ENCODE results near the gene NME2. TPM values are rescaled to one million over a fixed set of nuclear protein-coding genes. Genes with fewer than 3 reads are reported as not detected.

NME2 gene
- total and polyA plus RNA-seq, 7 experiments from 2014 or later: 133 to 457 (median 193) TPM

DNA sequence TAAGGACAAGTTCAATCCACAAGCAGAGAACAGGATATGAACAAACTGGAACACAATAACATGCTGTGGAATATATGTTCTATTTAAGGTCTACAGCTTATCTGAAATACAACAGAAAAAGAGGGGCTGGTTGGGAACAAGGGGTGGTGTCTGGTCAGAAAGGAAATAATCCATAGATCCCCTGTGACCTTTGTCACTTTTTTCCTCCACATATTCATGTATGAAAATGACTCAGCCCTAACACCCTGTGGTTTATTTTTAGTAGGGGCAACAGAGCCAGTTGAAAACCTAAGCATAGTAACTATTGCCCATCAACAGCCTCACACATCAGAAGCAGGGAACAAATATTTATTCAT lies 33.3 kb upstream of the NME2 start:
- peaks cover 0 to 11% (median 0%) of the 10 kb centered on the region in 5 donors for H3K27me3 Mint-ChIP-seq
- no peak overlapping the region for H3K27ac Mint-ChIP-seq
- H3K4me1 Mint-ChIP-seq: peaks cover 0 to 6% (median 0%) of the 10 kb centered on the region in 7 donors
- no peak overlapping the region for H3K4me3 Mint-ChIP-seq
- intact Hi-C loops (cut with micrococcal nuclease): no loop called here
- H3K9me3 Mint-ChIP-seq: peaks cover 0 to 5% (median 0%) of the 10 kb centered on the region in 11 donors
- no peak overlapping the region for H3K4me3 ChIP-seq (ENCODE audit: low read length)
- DNase-seq (no peak), ATAC-seq (no peak)
- CTCF ChIA-PET: no interaction called here
- no peaks in the 10 kb centered on the region for H3K36me3 Mint-ChIP-seq
- H3K36me3 ChIP-seq (ENCODE audit: control insufficient read depth in 2 of 3, insufficient read depth in 3 of 3, low read length in 3 of 3): no peaks in the 10 kb centered on the region
- no peaks in the 10 kb centered on the region for H3K4me1 ChIP-seq (ENCODE audit: control insufficient read depth in 2 of 2, insufficient read depth in 2 of 2, low read length in 2 of 2)
- POLR2A ChIA-PET: no interaction called here
- no peak overlapping the region for H3K27ac ChIP-seq (ENCODE audit: low read depth, low read length)
- no peaks in the 10 kb centered on the region for H3K9me3 ChIP-seq (ENCODE audit: control insufficient read depth in 2 of 3, low read length in 3 of 3)
- H3K27me3 ChIP-seq (ENCODE audit: control insufficient read depth in 2 of 2, insufficient read depth in 2 of 2, low read length in 2 of 2): no peaks in the 10 kb centered on the region

DNA sequence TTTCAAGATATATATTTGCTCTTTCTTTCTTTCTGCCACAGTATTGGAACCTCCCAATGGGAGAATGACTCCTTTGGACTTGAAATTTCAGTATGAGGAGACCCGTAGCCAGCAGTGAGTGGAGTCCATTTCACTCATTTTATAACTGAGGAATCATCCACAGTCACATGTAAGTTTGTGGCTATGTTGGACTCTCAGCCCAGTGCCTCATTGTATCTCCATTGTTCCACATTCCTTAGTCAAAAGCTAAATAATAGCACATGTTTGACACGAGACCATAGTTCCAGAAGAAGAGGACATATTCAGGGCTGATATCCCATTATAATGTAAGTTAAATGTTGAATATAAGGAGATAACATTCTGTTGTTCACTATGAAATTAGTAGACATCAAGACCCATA lies 32.8 kb upstream of the NME2 start:
- Histone ChIP-seq H3K27me3 (ENCODE audit: control insufficient read depth in 2 of 2, insufficient read depth in 2 of 2, low read length in 2 of 2) (no peaks in the 10 kb centered on the region), H3K9me3 (ENCODE audit: control insufficient read depth in 2 of 3, low read length in 3 of 3) (no peaks in the 10 kb centered on the region), H3K4me1 (ENCODE audit: control insufficient read depth in 2 of 2, insufficient read depth in 2 of 2, low read length in 2 of 2) (no peaks in the 10 kb centered on the region), H3K4me3 (ENCODE audit: low read length) (no peak overlapping the region), H3K36me3 (ENCODE audit: control insufficient read depth in 2 of 3, insufficient read depth in 3 of 3, low read length in 3 of 3) (no peaks in the 10 kb centered on the region), H3K27ac (ENCODE audit: low read depth, low read length) (no peak overlapping the region)
- H3K27ac Mint-ChIP-seq: no peak overlapping the region
- intact Hi-C loops (cut with micrococcal nuclease): no loop called here
- H3K36me3 Mint-ChIP-seq: no peaks in the 10 kb centered on the region
- H3K4me1 Mint-ChIP-seq: peaks cover 0 to 6% (median 0%) of the 10 kb centered on the region in 7 donors
- H3K4me3 Mint-ChIP-seq: no peak overlapping the region
- DNase-seq: no peak
- H3K9me3 Mint-ChIP-seq: peaks cover 0 to 5% (median 0%) of the 10 kb centered on the region in 11 donors
- ChIA-PET CTCF (no interaction called here), POLR2A (interaction anchor here (0.6 kb wide), 1 partner anchor 8 kb away, joined by 3 read pairs; no protein-coding TSS in a partner anchor)
- ATAC-seq: no peak
- peaks cover 0 to 11% (median 0%) of the 10 kb centered on the region in 5 donors for H3K27me3 Mint-ChIP-seq

DNA sequence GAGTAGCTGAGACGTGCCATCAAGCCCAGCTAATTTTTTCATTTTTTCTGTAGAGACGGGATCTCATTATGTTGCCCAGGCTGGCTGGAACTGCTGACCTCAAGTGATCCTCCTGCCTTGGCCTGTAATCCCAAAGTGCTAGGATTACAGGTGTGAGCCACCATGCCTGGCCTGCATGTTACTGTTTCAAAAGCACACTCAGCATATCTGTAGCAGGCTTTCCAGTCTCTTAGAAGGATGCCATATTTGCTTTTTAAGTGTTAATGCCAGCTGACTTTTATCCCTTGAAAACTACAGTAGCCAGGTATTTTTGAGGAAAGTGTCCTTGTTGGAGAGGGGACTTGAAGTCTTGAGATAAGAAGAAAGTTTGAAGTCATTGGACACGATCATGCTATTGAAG lies 30.3 kb upstream of the NME2 start:
- H3K36me3 ChIP-seq (ENCODE audit: control insufficient read depth in 2 of 3, insufficient read depth in 3 of 3, low read length in 3 of 3): no peaks in the 10 kb centered on the region
- no peaks in the 10 kb centered on the region for H3K27me3 ChIP-seq (ENCODE audit: control insufficient read depth in 2 of 2, insufficient read depth in 2 of 2, low read length in 2 of 2)
- H3K4me1 Mint-ChIP-seq: peaks cover 0 to 6% (median 0%) of the 10 kb centered on the region in 7 donors
- no peaks in the 10 kb centered on the region for H3K9me3 ChIP-seq (ENCODE audit: control insufficient read depth in 2 of 3, low read length in 3 of 3)
- H3K4me1 ChIP-seq (ENCODE audit: control insufficient read depth in 2 of 2, insufficient read depth in 2 of 2, low read length in 2 of 2): no peaks in the 10 kb centered on the region
- ChIA-PET POLR2A (no interaction called here), CTCF (no interaction called here)
- peaks cover 0 to 4% (median 0%) of the 10 kb centered on the region in 5 donors for H3K36me3 Mint-ChIP-seq
- no peak overlapping the region for H3K27ac Mint-ChIP-seq
- H3K27me3 Mint-ChIP-seq: peaks cover 0 to 11% (median 0%) of the 10 kb centered on the region in 5 donors
- intact Hi-C loops (cut with micrococcal nuclease): no loop called here
- ATAC-seq (no peak), DNase-seq (no peak)
- no peak overlapping the region for H3K27ac ChIP-seq (ENCODE audit: low read depth, low read length)
- H3K4me3 Mint-ChIP-seq: no peak overlapping the region
- no peak overlapping the region for H3K4me3 ChIP-seq (ENCODE audit: low read length)
- H3K9me3 Mint-ChIP-seq: peaks cover 0 to 5% (median 0%) of the 10 kb centered on the region in 11 donors

- Histone ChIP-seq H3K27ac (ENCODE audit: low read depth, low read length) (no peak overlapping the region), H3K4me3 (ENCODE audit: low read length) (no peak overlapping the region), H3K27me3 (ENCODE audit: control insufficient read depth in 2 of 2, insufficient read depth in 2 of 2, low read length in 2 of 2) (no peaks in the 10 kb centered on the region), H3K4me1 (ENCODE audit: control insufficient read depth in 2 of 2, insufficient read depth in 2 of 2, low read length in 2 of 2) (no peaks in the 10 kb centered on the region), H3K9me3 (ENCODE audit: control insufficient read depth in 2 of 3, low read length in 3 of 3) (no peaks in the 10 kb centered on the region), H3K36me3 (ENCODE audit: control insufficient read depth in 2 of 3, insufficient read depth in 3 of 3, low read length in 3 of 3) (no peaks in the 10 kb centered on the region)
- intact Hi-C loops (cut with micrococcal nuclease): no loop called here
- DNase-seq (no peak), ATAC-seq (no peak)
- POLR2A ChIA-PET: no interaction called here
- Mint-ChIP-seq H3K27me3 (no peaks in the 10 kb centered on the region), H3K36me3 (peaks cover 0 to 4% (median 0%) of the 10 kb centered on the region in 5 donors), H3K4me3 (no peak overlapping the region), H3K4me1 (peaks cover 0 to 4% (median 0%) of the 10 kb centered on the region in 7 donors), H3K9me3 (no peaks in the 10 kb centered on the region), H3K27ac (no peak overlapping the region)
- CTCF ChIA-PET: interaction anchor here (1.0 kb wide), 1 partner anchor 11 kb away, joined by 3 read pairs; the partner anchor contains the start of gene NME1
These were observed 23.6 kb upstream of the NME2 start for GRCh38 chr17:51142597-51142996.

DNA sequence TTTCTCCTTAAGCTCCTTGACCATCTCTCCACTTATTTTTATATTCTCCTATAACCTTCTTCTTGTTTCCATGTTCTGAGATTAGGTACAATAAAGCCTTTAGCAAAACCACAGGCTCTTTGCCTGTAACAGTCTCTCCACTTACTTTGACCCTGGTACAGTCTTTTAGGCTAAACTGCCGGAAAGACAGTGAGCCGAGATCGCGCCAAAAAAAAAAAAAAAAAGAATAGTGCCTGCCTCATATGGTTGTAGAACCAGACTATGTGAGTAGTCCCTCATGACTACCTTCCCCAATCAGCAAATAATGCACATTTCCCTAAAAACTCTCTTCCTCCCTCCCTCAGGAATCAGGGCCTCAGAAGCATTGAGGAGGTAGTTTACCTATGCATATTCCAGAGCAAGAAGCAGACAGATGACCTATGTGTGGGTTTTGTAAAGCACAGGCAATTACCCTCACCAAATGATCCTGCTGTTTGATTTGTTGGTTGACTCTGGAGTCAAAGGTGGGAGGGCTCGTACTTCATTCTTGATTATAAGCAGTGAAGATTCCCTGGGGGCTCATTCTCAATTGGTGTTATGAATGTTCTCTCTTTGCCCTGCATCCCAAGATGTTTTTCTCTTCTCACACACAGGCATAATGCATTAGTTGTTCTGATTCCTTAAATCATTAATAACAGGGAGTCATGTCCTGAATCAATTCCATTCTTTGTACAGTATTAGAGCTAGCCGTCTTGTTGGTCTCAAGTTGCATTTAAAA lies 21.8 kb upstream of the NME2 start:
- no peaks in the 10 kb centered on the region for H3K27me3 Mint-ChIP-seq
- H3K4me1 ChIP-seq (ENCODE audit: control insufficient read depth in 2 of 2, insufficient read depth in 2 of 2, low read length in 2 of 2): no peaks in the 10 kb centered on the region
- no peak for ATAC-seq
- H3K27ac Mint-ChIP-seq: no peak overlapping the region
- POLR2A ChIA-PET: no interaction called here
- peaks cover 0 to 4% (median 0%) of the 10 kb centered on the region in 7 donors for H3K4me1 Mint-ChIP-seq
- H3K4me3 Mint-ChIP-seq: no peak overlapping the region
- peaks cover 0 to 4% (median 0%) of the 10 kb centered on the region in 5 donors for H3K36me3 Mint-ChIP-seq
- intact Hi-C loops (cut with micrococcal nuclease): no loop called here
- H3K9me3 ChIP-seq (ENCODE audit: control insufficient read depth in 2 of 3, low read length in 3 of 3): no peaks in the 10 kb centered on the region
- H3K36me3 ChIP-seq (ENCODE audit: control insufficient read depth in 2 of 3, insufficient read depth in 3 of 3, low read length in 3 of 3): no peaks in the 10 kb centered on the region
- H3K27ac ChIP-seq (ENCODE audit: low read depth, low read length): no peak overlapping the region
- no peak for DNase-seq
- H3K9me3 Mint-ChIP-seq: no peaks in the 10 kb centered on the region
- CTCF ChIA-PET: no interaction called here
- H3K27me3 ChIP-seq (ENCODE audit: control insufficient read depth in 2 of 2, insufficient read depth in 2 of 2, low read length in 2 of 2): no peaks in the 10 kb centered on the region
- no peak overlapping the region for H3K4me3 ChIP-seq (ENCODE audit: low read length)

GRCh38 chr17:51147650-51148049 lies 18.6 kb upstream of the NME2 start:
- Histone ChIP-seq H3K27me3 (ENCODE audit: control insufficient read depth in 2 of 2, insufficient read depth in 2 of 2, low read length in 2 of 2) (no peaks in the 10 kb centered on the region), H3K4me3 (ENCODE audit: low read length) (no peak overlapping the region), H3K36me3 (ENCODE audit: control insufficient read depth in 2 of 3, insufficient read depth in 3 of 3, low read length in 3 of 3) (no peaks in the 10 kb centered on the region), H3K9me3 (ENCODE audit: control insufficient read depth in 2 of 3, low read length in 3 of 3) (no peaks in the 10 kb centered on the region), H3K27ac (ENCODE audit: low read depth, low read length) (no peak overlapping the region), H3K4me1 (ENCODE audit: control insufficient read depth in 2 of 2, insufficient read depth in 2 of 2, low read length in 2 of 2) (peaks cover 1 to 3% of the 10 kb centered on the region in 2 donors)
- Mint-ChIP-seq H3K27me3 (no peaks in the 10 kb centered on the region), H3K4me3 (no peak overlapping the region), H3K27ac (peak overlapping the region in 1 of 9 donors; percentile 6), H3K36me3 (no peaks in the 10 kb centered on the region), H3K4me1 (peaks cover 0 to 4% (median 0%) of the 10 kb centered on the region in 7 donors), H3K9me3 (no peaks in the 10 kb centered on the region)
- ChIA-PET CTCF (no interaction called here), POLR2A (no interaction called here)
- DNase-seq: no peak
- intact Hi-C loops (cut with micrococcal nuclease): no loop called here
- no peak for ATAC-seq

DNA sequence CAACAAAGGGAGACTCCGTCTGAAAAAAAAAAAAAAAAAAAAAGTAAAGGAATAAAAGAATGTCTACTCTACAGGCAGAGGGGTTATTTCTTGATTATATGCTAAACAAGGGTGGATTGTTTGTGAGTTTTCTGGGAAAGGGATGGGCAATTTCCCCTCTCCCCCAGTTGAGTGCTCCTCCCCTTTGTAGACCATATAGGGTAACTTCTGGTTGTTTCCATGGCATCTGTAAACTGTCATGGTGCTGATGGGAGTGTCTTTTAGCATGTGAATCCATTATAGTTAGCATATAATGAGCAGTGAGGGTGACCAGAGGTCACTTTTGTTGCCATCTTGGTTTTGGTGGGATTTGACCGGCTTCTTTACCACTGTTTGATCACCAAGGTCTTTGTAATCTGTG lies 17.0 kb upstream of the NME2 start:
- intact Hi-C loops (cut with micrococcal nuclease): no loop called here
- ATAC-seq: no peak
- Histone ChIP-seq H3K9me3 (ENCODE audit: control insufficient read depth in 2 of 3, low read length in 3 of 3) (no peaks in the 10 kb centered on the region), H3K27ac (ENCODE audit: low read depth, low read length) (no peak overlapping the region), H3K27me3 (ENCODE audit: control insufficient read depth in 2 of 2, insufficient read depth in 2 of 2, low read length in 2 of 2) (no peaks in the 10 kb centered on the region), H3K4me3 (ENCODE audit: low read length) (no peak overlapping the region), H3K36me3 (ENCODE audit: control insufficient read depth in 2 of 3, insufficient read depth in 3 of 3, low read length in 3 of 3) (no peaks in the 10 kb centered on the region), H3K4me1 (ENCODE audit: control insufficient read depth in 2 of 2, insufficient read depth in 2 of 2, low read length in 2 of 2) (peaks cover 8 to 10% of the 10 kb centered on the region in 2 donors)
- no peak overlapping the region for H3K27ac Mint-ChIP-seq
- H3K4me1 Mint-ChIP-seq: peaks cover 0 to 4% (median 0%) of the 10 kb centered on the region in 7 donors
- H3K9me3 Mint-ChIP-seq: no peaks in the 10 kb centered on the region
- no peaks in the 10 kb centered on the region for H3K36me3 Mint-ChIP-seq
- ChIA-PET POLR2A (no interaction called here), CTCF (no interaction called here)
- H3K27me3 Mint-ChIP-seq: no peaks in the 10 kb centered on the region
- DNase-seq: no peak
- no peak overlapping the region for H3K4me3 Mint-ChIP-seq
